ENCODE results near the gene KAZN. TPM values are rescaled to one million over a fixed set of nuclear protein-coding genes. Genes with fewer than 3 reads are reported as not detected.

KAZN gene
- total RNA-seq, 2 donors from 2014 or later = 3.4 to 12.2 TPM

- Histone ChIP-seq H3K9me3 (no peaks in the 10 kb centered on the region), H3K27ac (no peak overlapping the region), H3K4me3 (no peak overlapping the region), H3K27me3 (no peaks in the 10 kb centered on the region), H3K36me3 (replicated peaks in 1 of 2; ENCODE audit: insufficient read depth in 1 of 2, low read depth in 2 of 2) (no peaks in the 10 kb centered on the region), H3K4me1 (no peaks in the 10 kb centered on the region)
- 59 to 63% methylated on average over 15 of the region's 15 CpGs for WGBS, 2 donors
- no peak for DNase-seq
- ATAC-seq = no peak
- intact Hi-C loops (cut with DNase I) = no loop called here
- TF ChIP-seq POLR2A (IDR thresholded peaks at IDR 0.05) = no peak
- TF ChIP-seq, protein P1, sequence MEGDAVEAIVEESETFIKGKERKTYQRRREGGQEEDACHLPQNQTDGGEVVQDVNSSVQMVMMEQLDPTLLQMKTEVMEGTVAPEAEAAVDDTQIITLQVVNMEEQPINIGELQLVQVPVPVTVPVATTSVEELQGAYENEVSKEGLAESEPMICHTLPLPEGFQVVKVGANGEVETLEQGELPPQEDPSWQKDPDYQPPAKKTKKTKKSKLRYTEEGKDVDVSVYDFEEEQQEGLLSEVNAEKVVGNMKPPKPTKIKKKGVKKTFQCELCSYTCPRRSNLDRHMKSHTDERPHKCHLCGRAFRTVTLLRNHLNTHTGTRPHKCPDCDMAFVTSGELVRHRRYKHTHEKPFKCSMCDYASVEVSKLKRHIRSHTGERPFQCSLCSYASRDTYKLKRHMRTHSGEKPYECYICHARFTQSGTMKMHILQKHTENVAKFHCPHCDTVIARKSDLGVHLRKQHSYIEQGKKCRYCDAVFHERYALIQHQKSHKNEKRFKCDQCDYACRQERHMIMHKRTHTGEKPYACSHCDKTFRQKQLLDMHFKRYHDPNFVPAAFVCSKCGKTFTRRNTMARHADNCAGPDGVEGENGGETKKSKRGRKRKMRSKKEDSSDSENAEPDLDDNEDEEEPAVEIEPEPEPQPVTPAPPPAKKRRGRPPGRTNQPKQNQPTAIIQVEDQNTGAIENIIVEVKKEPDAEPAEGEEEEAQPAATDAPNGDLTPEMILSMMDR (IDR thresholded peaks at IDR 0.05) = no peak
Measured at GRCh38 chr1:14639291-14640050, 41.0 kb downstream of the KAZN start.

- intact Hi-C loops (cut with DNase I) = no loop called here
Measured at GRCh38 chr1:14642712-14643111, 44.2 kb downstream of the KAZN start.

GRCh38 chr1:14646973-14647372 is 48.5 kb downstream of the KAZN start:
- 84 to 90% methylated on average over 8 of the region's 8 CpGs for WGBS, 2 donors
- no peak overlapping the region for H3K4me3 ChIP-seq
- intact Hi-C loops (cut with DNase I) = no loop called here

More at GRCh38 chr1:14642712-14643111, 44.2 kb downstream of the KAZN start:
- ATAC-seq = no peak
- no peak overlapping the region for H3K4me3 ChIP-seq
- H3K27ac ChIP-seq = no peak overlapping the region
- no peaks in the 10 kb centered on the region for H3K4me1 ChIP-seq
- WGBS, 2 donors = 64 to 66% methylated on average over 3 of the region's 3 CpGs
- no peaks in the 10 kb centered on the region for H3K36me3 ChIP-seq (replicated peaks in 1 of 2; ENCODE audit: insufficient read depth in 1 of 2, low read depth in 2 of 2)
- no peaks in the 10 kb centered on the region for H3K27me3 ChIP-seq
- no peak for TF ChIP-seq POLR2A (IDR thresholded peaks at IDR 0.05)
- TF ChIP-seq, protein P1 (IDR thresholded peaks at IDR 0.05) = no peak
- no peaks in the 10 kb centered on the region for H3K9me3 ChIP-seq
- DNase-seq = no peak

DNA sequence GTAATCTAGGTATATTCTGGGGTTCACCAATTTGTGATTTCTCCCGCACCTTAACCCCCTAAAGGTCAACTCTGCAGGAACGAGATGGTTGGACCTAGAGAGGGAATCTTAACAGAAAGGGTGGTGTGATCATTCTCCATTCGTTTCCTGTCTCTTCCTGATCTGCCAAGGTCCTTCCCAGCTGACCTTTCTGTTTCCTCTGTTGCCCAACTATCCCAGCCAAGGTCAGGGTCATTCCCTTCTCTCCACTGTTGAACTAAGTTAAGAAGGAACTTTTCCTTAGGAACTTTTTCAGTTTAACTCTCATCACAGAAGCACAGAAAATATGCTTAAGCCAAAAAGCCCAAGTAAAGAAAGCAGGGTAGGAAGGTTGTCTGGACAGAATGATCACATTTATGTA is 49.3 kb downstream of the KAZN start:
- H3K9me3 ChIP-seq = no peaks in the 10 kb centered on the region
- intact Hi-C loops (cut with DNase I) = no loop called here
- no peak overlapping the region for H3K27ac ChIP-seq
- H3K36me3 ChIP-seq (replicated peaks in 1 of 2; ENCODE audit: insufficient read depth in 1 of 2, low read depth in 2 of 2) = no peaks in the 10 kb centered on the region
- no peaks in the 10 kb centered on the region for H3K27me3 ChIP-seq
- H3K4me1 ChIP-seq = no peaks in the 10 kb centered on the region
- no peak overlapping the region for H3K4me3 ChIP-seq
- DNase-seq = no peak
- 55 to 61% methylated on average over 3 of the region's 3 CpGs for WGBS, 2 donors
- TF ChIP-seq POLR2A (IDR thresholded peaks at IDR 0.05) = no peak
- TF ChIP-seq, protein P1 (IDR thresholded peaks at IDR 0.05) = no peak
- no peak for ATAC-seq

More at GRCh38 chr1:14646973-14647372, 48.5 kb downstream of the KAZN start:
- no peak for ATAC-seq
- TF ChIP-seq, protein P1 (IDR thresholded peaks at IDR 0.05) = no peak
- no peak for TF ChIP-seq POLR2A (IDR thresholded peaks at IDR 0.05)
- Histone ChIP-seq H3K9me3 (no peaks in the 10 kb centered on the region), H3K27ac (no peak overlapping the region), H3K27me3 (no peaks in the 10 kb centered on the region), H3K36me3 (replicated peaks in 1 of 2; ENCODE audit: insufficient read depth in 1 of 2, low read depth in 2 of 2) (no peaks in the 10 kb centered on the region), H3K4me1 (no peaks in the 10 kb centered on the region)
- no peak for DNase-seq

- intact Hi-C loops (cut with DNase I) = no loop called here
- TF ChIP-seq, protein P1 (IDR thresholded peaks at IDR 0.05) = no peak
- no peak for TF ChIP-seq POLR2A (IDR thresholded peaks at IDR 0.05)
- no peak overlapping the region for H3K27ac ChIP-seq
- no peak for ATAC-seq
- H3K36me3 ChIP-seq (replicated peaks in 1 of 2; ENCODE audit: insufficient read depth in 1 of 2, low read depth in 2 of 2) = no peaks in the 10 kb centered on the region
- 49 to 52% methylated on average over 3 of the region's 3 CpGs for WGBS, 2 donors
- DNase-seq = no peak
- H3K4me1 ChIP-seq = no peaks in the 10 kb centered on the region
- no peak overlapping the region for H3K4me3 ChIP-seq
- H3K9me3 ChIP-seq = no peaks in the 10 kb centered on the region
- no peaks in the 10 kb centered on the region for H3K27me3 ChIP-seq
Measured at GRCh38 chr1:14648391-14648790, 49.9 kb downstream of the KAZN start.

All from body of pancreas (tissue), 4 donors.